Tibial artery (tissue), 4 donors: ENCODE results near the gene ACTR8.
A peak's percentile ranks its signal among the peaks of the same experiment; 100 is the strongest.

Source experiments
- DNase-seq, 2 donors: peaks; one replicate each; pipeline ENCODE4 v3.0.0-alpha.2; 2019
- H3K27ac ChIP-seq, 2 donors: fragments of 200-600 bp; sonication (generic) in 1 of 2; 1 replicate in 1 of 2; 2 replicates in 1 of 2; pipeline ENCODE4 v1.5.1; 2018 to 2019; ENCODE audit warnings: mild to moderate bottlenecking in 1 of 2
- H3K27me3 ChIP-seq, 2 donors: fragments of 200-600 bp; sonication (generic) in 1 of 2; one replicate each; pipeline versions ENCODE4 v1.5.1 to v1.6.0; 2016 to 2019
- H3K36me3 ChIP-seq, 3 donors: fragments of 200-600 bp; sonication (generic) in 2 of 3; one replicate each; pipeline ENCODE4 v1.5.1; 2016 to 2019; ENCODE audit warnings: mild to moderate bottlenecking in 2 of 3
- H3K4me1 ChIP-seq, 4 donors: fragments of 200-600 bp; sonication (generic) in 2 of 4; 1 replicate in 3 of 4; 2 replicates in 1 of 4; pipeline ENCODE4 v1.5.1; 2016 to 2019
- H3K4me3 ChIP-seq, 2 donors: fragments of 200-600 bp; sonication (generic) in 1 of 2; 1 replicate in 1 of 2; 2 replicates in 1 of 2; pipeline ENCODE4 v1.5.1; 2018 to 2019; ENCODE audit warnings: mild to moderate bottlenecking in 2 of 2
- H3K9me3 ChIP-seq, 3 donors: fragments of 200-600 bp; sonication (generic) in 1 of 3; one replicate each; pipeline ENCODE4 v1.5.1; 2016 to 2019
- intact Hi-C: fragments of 100-400 bp; cut with DNase I; formaldehyde crosslinking; loops from one replicate; pipeline ENCODE4 v1.15.0; 2023; ENCODE audit warnings: low total_unique reads
- TF ChIP-seq, protein P1 (sequence below), 2 experiments: fragments of 200-600 bp in 1 of 2; fragments of 450-650 bp in 1 of 2; IDR thresholded peaks; one replicate each; pipeline ENCODE4 v1.5.1; 2017 to 2019; ENCODE audit warnings: antibody characterized with exemption in 2 of 2, mild to moderate bottlenecking in 1 of 2, moderate library complexity in 1 of 2

Gene ACTR8

DNA sequence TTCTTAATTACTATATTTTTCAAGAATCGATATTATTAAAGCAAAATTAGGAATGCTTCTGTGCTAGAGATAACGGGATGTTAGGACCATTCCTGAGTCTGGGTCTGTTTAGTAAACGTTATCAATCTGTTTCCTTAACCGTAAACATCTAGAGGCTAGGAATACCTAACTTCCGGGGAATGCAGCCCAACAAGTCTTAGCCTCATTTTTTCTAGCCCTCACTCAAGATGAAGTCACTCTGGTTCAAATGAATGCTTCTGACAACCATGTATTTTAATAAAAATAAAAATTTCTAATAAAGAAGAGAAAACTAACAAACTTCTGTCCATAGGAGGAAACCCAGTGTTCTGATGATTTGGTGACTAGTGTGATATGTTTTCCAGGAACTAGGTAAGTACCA is 20.8 kb upstream of the ACTR8 start:
- H3K27me3 ChIP-seq, result peaks cover 0 to 19% of the 10 kb centered on the region in 2 donors
- no peaks in the 10 kb centered on the region for H3K4me1 ChIP-seq
- DNase-seq, result no peak
- H3K9me3 ChIP-seq, result peaks cover 0 to 4% (median 4%) of the 10 kb centered on the region in 3 donors
- no peak overlapping the region for H3K4me3 ChIP-seq
- TF ChIP-seq, protein P1, sequence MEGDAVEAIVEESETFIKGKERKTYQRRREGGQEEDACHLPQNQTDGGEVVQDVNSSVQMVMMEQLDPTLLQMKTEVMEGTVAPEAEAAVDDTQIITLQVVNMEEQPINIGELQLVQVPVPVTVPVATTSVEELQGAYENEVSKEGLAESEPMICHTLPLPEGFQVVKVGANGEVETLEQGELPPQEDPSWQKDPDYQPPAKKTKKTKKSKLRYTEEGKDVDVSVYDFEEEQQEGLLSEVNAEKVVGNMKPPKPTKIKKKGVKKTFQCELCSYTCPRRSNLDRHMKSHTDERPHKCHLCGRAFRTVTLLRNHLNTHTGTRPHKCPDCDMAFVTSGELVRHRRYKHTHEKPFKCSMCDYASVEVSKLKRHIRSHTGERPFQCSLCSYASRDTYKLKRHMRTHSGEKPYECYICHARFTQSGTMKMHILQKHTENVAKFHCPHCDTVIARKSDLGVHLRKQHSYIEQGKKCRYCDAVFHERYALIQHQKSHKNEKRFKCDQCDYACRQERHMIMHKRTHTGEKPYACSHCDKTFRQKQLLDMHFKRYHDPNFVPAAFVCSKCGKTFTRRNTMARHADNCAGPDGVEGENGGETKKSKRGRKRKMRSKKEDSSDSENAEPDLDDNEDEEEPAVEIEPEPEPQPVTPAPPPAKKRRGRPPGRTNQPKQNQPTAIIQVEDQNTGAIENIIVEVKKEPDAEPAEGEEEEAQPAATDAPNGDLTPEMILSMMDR (IDR thresholded peaks at IDR 0.05), result no peak
- H3K36me3 ChIP-seq, result no peaks in the 10 kb centered on the region
- H3K27ac ChIP-seq, result no peak overlapping the region
- intact Hi-C loops, result no loop called here

DNA sequence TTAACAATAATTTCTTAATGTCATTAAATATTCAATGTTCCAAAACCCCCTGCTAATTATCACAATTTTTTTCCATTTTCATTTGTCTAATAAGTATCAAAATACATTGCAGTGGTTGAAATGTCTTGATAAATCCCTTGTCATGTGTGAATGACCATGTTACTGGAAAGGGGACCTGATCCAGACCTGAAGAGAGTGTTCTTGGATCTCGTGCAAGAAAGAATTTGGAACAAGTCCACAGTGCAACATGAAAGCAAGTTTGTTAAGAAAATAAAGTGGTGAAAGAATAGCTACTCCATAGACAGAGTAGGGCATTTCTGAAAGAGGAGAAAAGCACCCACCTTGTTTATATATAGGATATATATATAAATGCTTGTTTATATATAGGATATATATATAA is 20.1 kb upstream of the ACTR8 start:
- intact Hi-C loops, result no loop called here
- Histone ChIP-seq H3K27me3 (peaks cover 0 to 20% of the 10 kb centered on the region in 2 donors), H3K4me1 (no peaks in the 10 kb centered on the region), H3K4me3 (no peak overlapping the region), H3K27ac (no peak overlapping the region), H3K36me3 (no peaks in the 10 kb centered on the region), H3K9me3 (peaks cover 0 to 4% (median 4%) of the 10 kb centered on the region in 3 donors)
- no peak for DNase-seq
- TF ChIP-seq, protein P1 (IDR thresholded peaks at IDR 0.05), result no peak

DNA sequence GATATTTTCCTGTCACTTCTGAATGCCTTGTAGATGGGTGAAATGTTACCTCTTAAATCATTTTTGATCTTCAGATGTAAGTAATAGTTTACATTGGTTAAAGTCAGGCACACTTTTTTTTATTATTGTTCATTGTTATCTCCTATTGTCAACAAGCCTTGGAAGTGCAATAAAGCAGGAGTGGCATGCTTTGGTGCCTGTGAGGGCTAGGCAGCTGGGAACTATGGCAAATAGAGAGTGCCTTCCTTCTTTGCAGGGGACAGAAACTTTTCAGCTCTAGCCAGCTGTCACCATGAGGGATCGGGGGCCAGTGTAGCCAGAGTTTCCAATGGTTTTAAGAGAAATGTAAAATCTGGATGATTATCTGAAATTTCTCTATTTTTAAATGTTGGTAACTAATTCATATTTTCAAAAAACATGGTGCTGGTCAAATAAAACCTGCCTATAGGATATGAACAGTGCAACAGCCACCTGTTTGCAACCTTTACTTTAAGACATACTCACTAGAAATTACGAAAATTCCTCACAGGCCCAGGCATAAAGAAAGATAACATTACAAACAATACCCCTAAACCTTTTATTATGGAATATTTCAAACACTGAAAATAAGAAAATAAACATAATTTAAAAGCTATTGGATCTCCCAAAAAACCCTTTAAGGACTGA is 18.8 kb upstream of the ACTR8 start:
- intact Hi-C loops, result no loop called here
- H3K4me1 ChIP-seq, result no peaks in the 10 kb centered on the region
- peaks cover 0 to 20% of the 10 kb centered on the region in 2 donors for H3K27me3 ChIP-seq
- no peak overlapping the region for H3K27ac ChIP-seq
- H3K4me3 ChIP-seq, result no peak overlapping the region
- peaks cover 0 to 4% (median 3%) of the 10 kb centered on the region in 3 donors for H3K9me3 ChIP-seq
- no peaks in the 10 kb centered on the region for H3K36me3 ChIP-seq
- DNase-seq, result no peak
- TF ChIP-seq, protein P1 (IDR thresholded peaks at IDR 0.05), result no peak

DNA sequence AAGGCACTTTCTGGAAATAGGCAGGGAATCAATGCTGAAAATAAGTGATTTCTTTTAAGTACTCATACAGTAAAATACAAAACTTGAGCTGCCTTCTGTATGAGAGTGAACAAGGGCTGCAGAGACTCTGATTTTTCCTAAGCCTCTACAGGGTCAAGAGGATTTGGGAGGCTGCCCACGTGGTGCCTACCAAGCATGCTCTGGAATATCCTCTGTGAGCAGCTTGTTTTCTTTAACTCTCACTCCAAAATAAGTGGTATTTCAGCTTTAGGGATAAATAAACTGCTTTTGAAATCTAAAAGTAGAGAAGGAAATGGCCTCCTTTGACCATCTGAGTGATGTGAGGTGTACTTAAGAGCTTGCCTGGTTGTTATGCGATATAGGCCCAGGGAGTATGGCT is 17.8 kb upstream of the ACTR8 start:
- Histone ChIP-seq H3K9me3 (no peaks in the 10 kb centered on the region), H3K36me3 (no peaks in the 10 kb centered on the region), H3K4me3 (no peak overlapping the region), H3K27me3 (peaks cover 0 to 20% of the 10 kb centered on the region in 2 donors), H3K4me1 (no peaks in the 10 kb centered on the region), H3K27ac (no peak overlapping the region)
- intact Hi-C loops, result no loop called here
- TF ChIP-seq, protein P1 (IDR thresholded peaks at IDR 0.05), result no peak
- no peak for DNase-seq

DNA sequence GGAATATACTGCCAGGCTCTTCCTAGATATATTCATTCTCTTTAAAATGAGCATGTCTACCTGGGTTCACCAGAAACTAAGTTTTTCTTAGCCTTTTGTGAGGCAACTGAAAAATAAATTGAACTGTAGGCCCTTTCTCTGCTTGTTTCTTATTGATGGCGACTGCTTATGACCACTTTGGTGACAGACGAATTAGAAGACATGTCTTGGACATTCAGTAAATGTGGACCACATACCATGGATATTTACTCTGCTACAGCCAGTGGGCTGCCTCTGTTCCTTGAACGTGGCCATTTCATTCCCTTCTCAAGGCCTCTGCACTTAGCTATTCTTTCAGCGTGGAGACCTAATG is 10.3 kb upstream of the ACTR8 start:
- intact Hi-C loops, result loop anchor here (5.0 kb wide), 1 partner anchor 545 kb away; the partner anchor contains the start of gene DCP1A
- Histone ChIP-seq H3K27me3 (no peaks in the 10 kb centered on the region), H3K9me3 (no peaks in the 10 kb centered on the region), H3K4me3 (peak overlapping the region; percentile 94 to 97), H3K4me1 (peaks cover 0 to 30% (median 11%) of the 10 kb centered on the region in 4 donors), H3K27ac (peak overlapping the region; percentile 94 to 96), H3K36me3 (peaks cover 0 to 10% (median 1%) of the 10 kb centered on the region in 3 donors)
- no peak for DNase-seq
- TF ChIP-seq, protein P1 (IDR thresholded peaks at IDR 0.05), result no peak
